ENCODE measurements around the gene OR10J4. TPM values are rescaled to one million over a fixed set of nuclear protein-coding genes. Genes with fewer than 3 reads are reported as not detected.

The OR10J4 gene
- total RNA-seq, 1 experiment from 2014 or later: not detected

- Mint-ChIP-seq H3K4me3 (ENCODE audit: low read depth, unreplicated experiment) (no peak within 1 kb of the TSS), H3K4me1 (ENCODE audit: low read depth, unreplicated experiment) (no peaks in the 10 kb centered on the region), H3K36me3 (ENCODE audit: insufficient read depth, unreplicated experiment) (no peaks in the 10 kb centered on the region), H3K9me3 (ENCODE audit: low read depth, unreplicated experiment) (peaks cover 3% of the 10 kb centered on the region), H3K27ac (ENCODE audit: unreplicated experiment) (no peak within 1 kb of the TSS), H3K27me3 (ENCODE audit: unreplicated experiment) (no peaks in the 10 kb centered on the region)
- TF ChIP-seq, protein P1, sequence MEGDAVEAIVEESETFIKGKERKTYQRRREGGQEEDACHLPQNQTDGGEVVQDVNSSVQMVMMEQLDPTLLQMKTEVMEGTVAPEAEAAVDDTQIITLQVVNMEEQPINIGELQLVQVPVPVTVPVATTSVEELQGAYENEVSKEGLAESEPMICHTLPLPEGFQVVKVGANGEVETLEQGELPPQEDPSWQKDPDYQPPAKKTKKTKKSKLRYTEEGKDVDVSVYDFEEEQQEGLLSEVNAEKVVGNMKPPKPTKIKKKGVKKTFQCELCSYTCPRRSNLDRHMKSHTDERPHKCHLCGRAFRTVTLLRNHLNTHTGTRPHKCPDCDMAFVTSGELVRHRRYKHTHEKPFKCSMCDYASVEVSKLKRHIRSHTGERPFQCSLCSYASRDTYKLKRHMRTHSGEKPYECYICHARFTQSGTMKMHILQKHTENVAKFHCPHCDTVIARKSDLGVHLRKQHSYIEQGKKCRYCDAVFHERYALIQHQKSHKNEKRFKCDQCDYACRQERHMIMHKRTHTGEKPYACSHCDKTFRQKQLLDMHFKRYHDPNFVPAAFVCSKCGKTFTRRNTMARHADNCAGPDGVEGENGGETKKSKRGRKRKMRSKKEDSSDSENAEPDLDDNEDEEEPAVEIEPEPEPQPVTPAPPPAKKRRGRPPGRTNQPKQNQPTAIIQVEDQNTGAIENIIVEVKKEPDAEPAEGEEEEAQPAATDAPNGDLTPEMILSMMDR (IDR thresholded peaks at IDR 0.05; ENCODE audit: unreplicated experiment): no peak
- intact Hi-C loops (cut with micrococcal nuclease; ENCODE audit: unreplicated experiment): no loop called here
- BruUV-seq (replicated peaks): no TSS peak
- DNase-seq: no peak
- CTCF ChIA-PET: no interaction called here
These were observed 7.4 kb downstream of the OR10J4 start, which contains the start of gene OR10J1 for GRCh38 chr1:159439422-159439821. Gene OR10J1 (plus strand): TSS chr1:159439722. CDS start chr1:159439792, 70 bp downstream.

- intact Hi-C loops (cut with micrococcal nuclease; ENCODE audit: unreplicated experiment): no loop called here
- BruUV-seq (replicated peaks): no TSS peak
- TF ChIP-seq, protein P1 (IDR thresholded peaks at IDR 0.05; ENCODE audit: unreplicated experiment): no peak
- no peak overlapping the region for H3K4me3 Mint-ChIP-seq (ENCODE audit: low read depth, unreplicated experiment)
- H3K4me1 Mint-ChIP-seq (ENCODE audit: low read depth, unreplicated experiment): no peaks in the 10 kb centered on the region
- DNase-seq: no peak
- H3K9me3 Mint-ChIP-seq (ENCODE audit: low read depth, unreplicated experiment): peaks cover 5% of the 10 kb centered on the region
- CTCF ChIA-PET: no interaction called here
- no peak overlapping the region for H3K27ac Mint-ChIP-seq (ENCODE audit: unreplicated experiment)
- no peaks in the 10 kb centered on the region for H3K36me3 Mint-ChIP-seq (ENCODE audit: insufficient read depth, unreplicated experiment)
- no peaks in the 10 kb centered on the region for H3K27me3 Mint-ChIP-seq (ENCODE audit: unreplicated experiment)
These were observed 9.4 kb downstream of the OR10J4 start for GRCh38 chr1:159441360-159441759.

DNA sequence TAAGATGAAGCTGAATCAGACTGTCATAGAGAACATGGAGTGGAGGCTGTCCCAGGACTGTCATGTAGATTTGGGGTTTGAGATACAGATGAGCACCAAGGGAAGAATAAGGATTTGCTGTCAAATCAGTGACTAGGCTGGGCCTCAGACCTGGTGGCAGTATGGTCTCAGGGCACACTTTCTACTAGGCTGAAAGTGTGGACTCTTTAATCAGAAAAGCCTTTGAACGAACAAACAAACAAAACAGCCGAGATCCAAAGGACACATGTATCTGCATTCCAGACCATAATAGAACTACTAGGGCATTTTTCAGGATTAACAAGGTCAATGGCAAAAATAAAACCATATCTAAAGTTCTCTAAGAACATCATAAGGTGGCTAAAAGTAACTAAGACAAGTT lies 10.4 kb downstream of the OR10J4 start:
- H3K36me3 Mint-ChIP-seq (ENCODE audit: insufficient read depth, unreplicated experiment): no peaks in the 10 kb centered on the region
- H3K4me3 Mint-ChIP-seq (ENCODE audit: low read depth, unreplicated experiment): no peak overlapping the region
- no peak overlapping the region for H3K27ac Mint-ChIP-seq (ENCODE audit: unreplicated experiment)
- H3K9me3 Mint-ChIP-seq (ENCODE audit: low read depth, unreplicated experiment): peaks cover 8% of the 10 kb centered on the region
- no TSS peak for BruUV-seq (replicated peaks)
- H3K4me1 Mint-ChIP-seq (ENCODE audit: low read depth, unreplicated experiment): no peaks in the 10 kb centered on the region
- CTCF ChIA-PET: no interaction called here
- DNase-seq: no peak
- H3K27me3 Mint-ChIP-seq (ENCODE audit: unreplicated experiment): no peaks in the 10 kb centered on the region
- intact Hi-C loops (cut with micrococcal nuclease; ENCODE audit: unreplicated experiment): no loop called here
- TF ChIP-seq, protein P1 (IDR thresholded peaks at IDR 0.05; ENCODE audit: unreplicated experiment): no peak

GRCh38 chr1:159443066-159443750 lies 11.2 kb downstream of the OR10J4 start:
- CTCF ChIA-PET: no interaction called here
- no peak overlapping the region for H3K27ac Mint-ChIP-seq (ENCODE audit: unreplicated experiment)
- peaks cover 13% of the 10 kb centered on the region for H3K9me3 Mint-ChIP-seq (ENCODE audit: low read depth, unreplicated experiment)
- no peaks in the 10 kb centered on the region for H3K4me1 Mint-ChIP-seq (ENCODE audit: low read depth, unreplicated experiment)
- no TSS peak for BruUV-seq (replicated peaks)
- no peak for DNase-seq
- TF ChIP-seq, protein P1 (IDR thresholded peaks at IDR 0.05; ENCODE audit: unreplicated experiment): no peak
- H3K27me3 Mint-ChIP-seq (ENCODE audit: unreplicated experiment): no peaks in the 10 kb centered on the region
- H3K36me3 Mint-ChIP-seq (ENCODE audit: insufficient read depth, unreplicated experiment): no peaks in the 10 kb centered on the region
- intact Hi-C loops (cut with micrococcal nuclease; ENCODE audit: unreplicated experiment): no loop called here
- H3K4me3 Mint-ChIP-seq (ENCODE audit: low read depth, unreplicated experiment): no peak overlapping the region
